Lower leg skin (tissue), 4 donors: ENCODE measurements around the gene ZNF135. TPM values are rescaled to one million over a fixed set of nuclear protein-coding genes. Genes with fewer than 3 reads are reported as not detected.

Source experiments
- DNase-seq, 2 donors: peaks; one replicate each; pipeline ENCODE4 v3.0.0-alpha.2; 2019; ENCODE audit warnings: low spot score in 2 of 2
- H3K4me3 ChIP-seq: fragments of 200-600 bp; sonication (generic); 2 replicates; pipeline ENCODE4 v1.5.1; 2017; ENCODE audit warnings: mild to moderate bottlenecking, low read depth; ENCODE audit not compliant: poor library complexity, severe bottlenecking
- POLR2A ChIP-seq, 2 donors: fragments of 450-650 bp; IDR thresholded peaks; one replicate each; pipeline ENCODE4 v1.6.1; 2016 to 2017; ENCODE audit warnings: antibody characterized with exemption in 2 of 2, mild to moderate bottlenecking in 1 of 2, moderate library complexity in 1 of 2
- WGBS, 2 donors: methylation state at CpG; one replicate each; pipeline ENCODE4 v1.1.5; 2018; 5-methylcytosine and 5-hydroxymethylcytosine counted together
- intact Hi-C: fragments of 100-400 bp; cut with DNase I; formaldehyde crosslinking; loops from one replicate; pipeline ENCODE4 v1.15.0; 2023; ENCODE audit warnings: low total_unique reads
- total RNA-seq, 4 donors: library from RNA; depleted of rRNA; stranded (reverse); fragments of >200 nt; gene quantifications; one replicate each; pipeline ENCODE4 v1.1.0, GENCODE V29; 2016
- TF ChIP-seq, protein P1 (sequence below), 3 donors: fragments of 450-650 bp; IDR thresholded peaks; one replicate each; pipeline ENCODE4 v1.5.1; 2016; ENCODE audit warnings: antibody characterized with exemption in 3 of 3, mild to moderate bottlenecking in 3 of 3, moderate library complexity in 2 of 3

ZNF135 gene
- total RNA-seq, 4 donors from 2014 or later, result 4.8 to 5.9 (median 5.5) TPM

- no peak overlapping the region for H3K4me3 ChIP-seq
- intact Hi-C loops, result no loop called here
- no peak for TF ChIP-seq POLR2A (IDR thresholded peaks at IDR 0.05)
- TF ChIP-seq, protein P1, sequence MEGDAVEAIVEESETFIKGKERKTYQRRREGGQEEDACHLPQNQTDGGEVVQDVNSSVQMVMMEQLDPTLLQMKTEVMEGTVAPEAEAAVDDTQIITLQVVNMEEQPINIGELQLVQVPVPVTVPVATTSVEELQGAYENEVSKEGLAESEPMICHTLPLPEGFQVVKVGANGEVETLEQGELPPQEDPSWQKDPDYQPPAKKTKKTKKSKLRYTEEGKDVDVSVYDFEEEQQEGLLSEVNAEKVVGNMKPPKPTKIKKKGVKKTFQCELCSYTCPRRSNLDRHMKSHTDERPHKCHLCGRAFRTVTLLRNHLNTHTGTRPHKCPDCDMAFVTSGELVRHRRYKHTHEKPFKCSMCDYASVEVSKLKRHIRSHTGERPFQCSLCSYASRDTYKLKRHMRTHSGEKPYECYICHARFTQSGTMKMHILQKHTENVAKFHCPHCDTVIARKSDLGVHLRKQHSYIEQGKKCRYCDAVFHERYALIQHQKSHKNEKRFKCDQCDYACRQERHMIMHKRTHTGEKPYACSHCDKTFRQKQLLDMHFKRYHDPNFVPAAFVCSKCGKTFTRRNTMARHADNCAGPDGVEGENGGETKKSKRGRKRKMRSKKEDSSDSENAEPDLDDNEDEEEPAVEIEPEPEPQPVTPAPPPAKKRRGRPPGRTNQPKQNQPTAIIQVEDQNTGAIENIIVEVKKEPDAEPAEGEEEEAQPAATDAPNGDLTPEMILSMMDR (IDR thresholded peaks at IDR 0.05), result no peak
- 39 to 51% methylated on average over 29 to 32 of the region's 54 CpGs for WGBS, 2 donors
- DNase-seq, result no peak
These were observed 16.4 kb upstream of the ZNF135 start for GRCh38 chr19:58042495-58043340.

DNA sequence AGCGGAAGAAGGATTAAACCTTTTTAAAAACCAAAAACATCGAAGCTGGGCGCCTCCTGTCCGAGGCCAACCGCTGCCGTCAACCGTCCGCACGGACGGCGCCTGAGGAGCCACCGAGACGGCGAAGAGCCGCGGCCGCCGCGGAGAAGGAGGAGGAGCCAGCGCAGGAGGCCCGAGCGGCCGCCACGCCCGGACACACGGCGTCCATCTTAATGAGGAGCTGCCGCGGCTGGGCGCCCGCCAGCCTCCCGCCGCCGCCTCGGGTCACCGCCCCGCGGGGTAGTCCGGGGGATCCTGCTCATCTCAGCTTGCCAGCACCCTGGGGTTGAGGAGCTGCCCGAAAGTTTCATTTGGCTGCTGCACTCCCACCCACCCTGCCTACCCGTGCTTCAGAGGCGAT lies 14.7 kb upstream of the ZNF135 start:
- DNase-seq, result no peak
- TF ChIP-seq POLR2A (IDR thresholded peaks at IDR 0.05), result no peak
- TF ChIP-seq, protein P1 (IDR thresholded peaks at IDR 0.05), result no peak
- intact Hi-C loops, result no loop called here
- no peak overlapping the region for H3K4me3 ChIP-seq
- WGBS, 2 donors, result 62 to 74% methylated on average over 41 to 42 of the region's 42 CpGs

- 93 to 95% methylated on average over 26 of the region's 26 CpGs for WGBS, 2 donors
- intact Hi-C loops, result no loop called here
- no peak for DNase-seq
- TF ChIP-seq, protein P1 (IDR thresholded peaks at IDR 0.05), result no peak
- TF ChIP-seq POLR2A (IDR thresholded peaks at IDR 0.05), result no peak
- no peak overlapping the region for H3K4me3 ChIP-seq
These were observed 14.2 kb upstream of the ZNF135 start for GRCh38 chr19:58044886-58045285.

DNA sequence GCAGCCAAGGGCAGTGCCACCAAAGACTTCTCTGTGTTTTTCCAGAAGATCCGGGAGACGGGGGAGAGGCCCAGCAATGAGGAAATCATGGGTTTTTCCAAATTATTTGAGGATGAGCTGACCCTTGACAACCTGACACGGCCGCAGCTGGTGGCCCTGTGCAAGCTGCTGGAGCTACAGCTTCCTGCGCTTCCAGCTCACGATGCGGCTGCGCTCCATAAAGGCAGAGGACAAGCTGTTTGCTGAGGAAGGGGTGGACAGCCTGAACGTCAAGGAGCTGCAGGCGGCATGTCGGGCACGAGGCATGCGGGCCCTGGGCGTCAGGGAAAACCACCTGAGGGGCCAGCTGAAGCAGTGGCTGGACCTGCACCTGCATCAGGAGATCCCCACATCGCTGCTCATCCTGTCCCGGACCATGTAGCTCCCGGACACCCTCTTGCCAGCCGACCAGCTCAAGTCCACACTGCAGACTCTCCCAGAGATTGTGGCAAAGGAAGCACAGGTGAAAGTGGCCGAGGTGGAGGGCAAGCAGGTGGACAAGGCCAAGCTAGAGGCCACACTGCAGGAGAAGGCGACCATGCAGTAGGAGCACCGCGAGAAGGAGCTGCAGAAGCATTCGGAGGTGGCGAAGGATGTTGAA lies 13.6 kb upstream of the ZNF135 start:
- no peak for TF ChIP-seq POLR2A (IDR thresholded peaks at IDR 0.05)
- TF ChIP-seq, protein P1 (IDR thresholded peaks at IDR 0.05), result no peak
- 97% methylated on average over 20 to 23 of the region's 24 CpGs for WGBS, 2 donors
- no peak overlapping the region for H3K4me3 ChIP-seq
- intact Hi-C loops, result no loop called here
- no peak for DNase-seq

GRCh38 chr19:58046856-58047255 lies 12.2 kb upstream of the ZNF135 start:
- intact Hi-C loops, result no loop called here
- no peak for DNase-seq
- TF ChIP-seq POLR2A (IDR thresholded peaks at IDR 0.05), result no peak
- TF ChIP-seq, protein P1 (IDR thresholded peaks at IDR 0.05), result no peak
- 84 to 87% methylated on average over 7 of the region's 7 CpGs for WGBS, 2 donors
- no peak overlapping the region for H3K4me3 ChIP-seq
